HUES64 (cell line): ENCODE measurements around the gene MMP11.

Experiments
- H3K27ac ChIP-seq: 2 replicates; pipeline ENCODE4 v1.7.0; 2013; ENCODE audit warnings: low read depth, low read length, inconsistent platforms
- H3K27me3 ChIP-seq: 2 replicates; pipeline ENCODE4 v1.6.1; 2013; ENCODE audit warnings: mild to moderate bottlenecking, low read length; ENCODE audit not compliant: insufficient read depth
- H3K36me3 ChIP-seq: 2 replicates; pipeline ENCODE4 v1.6.1; 2013; ENCODE audit warnings: mild to moderate bottlenecking, low read length; ENCODE audit not compliant: insufficient read depth
- H3K4me1 ChIP-seq: 2 replicates; pipeline ENCODE4 v1.6.1; 2013; ENCODE audit warnings: mild to moderate bottlenecking, low read length, moderate library complexity; ENCODE audit not compliant: insufficient read depth
- H3K4me3 ChIP-seq: 2 replicates; pipeline ENCODE4 v1.5.1; 2013; ENCODE audit warnings: mild to moderate bottlenecking, low read length, moderate library complexity
- H3K9ac ChIP-seq: 2 replicates; pipeline ENCODE4 v1.6.1; 2013; ENCODE audit warnings: mild to moderate bottlenecking, low read depth, low read length
- H3K9me3 ChIP-seq: 2 replicates; pipeline ENCODE4 v1.6.1; 2013; ENCODE audit warnings: low read depth, low read length; ENCODE audit not compliant: insufficient read depth
- WGBS: fragments of 150-250, 120-280 bp; methylation state at CpG from one replicate; pipeline ENCODE4 v1.1.7; 2013; ENCODE audit warnings: missing lambda C conversion rate; 5-methylcytosine and 5-hydroxymethylcytosine counted together

MMP11 gene

GRCh38 chr22:23750714-23751440 is 21.8 kb upstream of the MMP11 start, which contains the start of gene ZNF70:
Gene ZNF70 (minus strand): TSS chr22:23751112. CDS start chr22:23745140, 5,972 bp downstream.
- H3K4me3 ChIP-seq = peak within 1 kb of the TSS; percentile 91
- H3K9ac ChIP-seq = peak within 1 kb of the TSS; percentile 88
- peak within 1 kb of the TSS; percentile 90 for H3K27ac ChIP-seq
- H3K27me3 ChIP-seq = no peaks in the 10 kb centered on the region
- H3K4me1 ChIP-seq = peaks cover 6% of the 10 kb centered on the region; the same call in 1 of the 2 replicates
- WGBS = under 1% methylated on average over 78 of the region's 78 CpGs
- no peaks in the 10 kb centered on the region for H3K9me3 ChIP-seq
- no peaks in the 10 kb centered on the region for H3K36me3 ChIP-seq

- no peaks in the 10 kb centered on the region for H3K27me3 ChIP-seq
- H3K9me3 ChIP-seq = no peaks in the 10 kb centered on the region
- 23% methylated on average over 22 of the region's 22 CpGs for WGBS
- peak overlapping the region; percentile 91 for H3K4me3 ChIP-seq
- peaks cover 6% of the 10 kb centered on the region; the same call in 1 of the 2 replicates for H3K4me1 ChIP-seq
- H3K9ac ChIP-seq = peak overlapping the region; percentile 88
- no peaks in the 10 kb centered on the region for H3K36me3 ChIP-seq
- H3K27ac ChIP-seq = peak overlapping the region; percentile 90
Observed at GRCh38 chr22:23751441-23751996, 21.1 kb upstream of the MMP11 start.

- no peak overlapping the region for H3K27ac ChIP-seq
- no peaks in the 10 kb centered on the region for H3K9me3 ChIP-seq
- peaks cover 6% of the 10 kb centered on the region; the same call in 1 of the 2 replicates for H3K4me1 ChIP-seq
- WGBS = 94% methylated on average over 9 of the region's 9 CpGs
- H3K36me3 ChIP-seq = no peaks in the 10 kb centered on the region
- no peaks in the 10 kb centered on the region for H3K27me3 ChIP-seq
- no peak overlapping the region for H3K9ac ChIP-seq
- peak overlapping the region; percentile 91; the same call in 1 of the 2 replicates for H3K4me3 ChIP-seq
Observed at GRCh38 chr22:23752090-23752691, 20.5 kb upstream of the MMP11 start.

- 95% methylated on average over 16 of the region's 16 CpGs for WGBS
- Histone ChIP-seq H3K27ac (no peak overlapping the region), H3K9ac (no peak overlapping the region), H3K4me1 (peaks cover 6% of the 10 kb centered on the region; the same call in 1 of the 2 replicates), H3K4me3 (no peak overlapping the region), H3K9me3 (no peaks in the 10 kb centered on the region), H3K36me3 (no peaks in the 10 kb centered on the region), H3K27me3 (no peaks in the 10 kb centered on the region)
Observed at GRCh38 chr22:23752750-23753149, 19.9 kb upstream of the MMP11 start.

GRCh38 chr22:23753385-23753784 is 19.3 kb upstream of the MMP11 start:
- Histone ChIP-seq H3K9ac (no peak overlapping the region), H3K36me3 (no peaks in the 10 kb centered on the region), H3K27me3 (no peaks in the 10 kb centered on the region), H3K4me1 (peaks cover 6% of the 10 kb centered on the region; the same call in 1 of the 2 replicates), H3K4me3 (no peak overlapping the region), H3K27ac (no peak overlapping the region), H3K9me3 (no peaks in the 10 kb centered on the region)
- 80% methylated on average over 2 of the region's 2 CpGs for WGBS

- no peak within 1 kb of the TSS for H3K27ac ChIP-seq
- H3K4me3 ChIP-seq = no peak within 1 kb of the TSS
- H3K36me3 ChIP-seq = no peaks in the 10 kb centered on the region
- no peak within 1 kb of the TSS for H3K9ac ChIP-seq
- H3K4me1 ChIP-seq = peaks cover 6% of the 10 kb centered on the region; the same call in 1 of the 2 replicates
- WGBS = 91% methylated on average over 14 of the region's 14 CpGs
- no peaks in the 10 kb centered on the region for H3K27me3 ChIP-seq
- H3K9me3 ChIP-seq = no peaks in the 10 kb centered on the region
Observed at GRCh38 chr22:23754220-23754919, 18.3 kb upstream of the MMP11 start, which contains the start of gene VPREB3. Gene VPREB3 (minus strand): TSS chr22:23754425. CDS start chr22:23754363, 62 bp downstream.

- no peaks in the 10 kb centered on the region for H3K36me3 ChIP-seq
- no peaks in the 10 kb centered on the region for H3K27me3 ChIP-seq
- no peaks in the 10 kb centered on the region for H3K9me3 ChIP-seq
- H3K27ac ChIP-seq = no peak overlapping the region
- H3K4me1 ChIP-seq = peaks cover 6% of the 10 kb centered on the region; the same call in 1 of the 2 replicates
- no peak overlapping the region for H3K9ac ChIP-seq
- H3K4me3 ChIP-seq = no peak overlapping the region
- WGBS = 93% methylated on average over 6 of the region's 6 CpGs
Observed at GRCh38 chr22:23754980-23755636, 17.5 kb upstream of the MMP11 start.

GRCh38 chr22:23755711-23756110 is 16.9 kb upstream of the MMP11 start:
- Histone ChIP-seq H3K9ac (no peak overlapping the region), H3K27me3 (no peaks in the 10 kb centered on the region), H3K36me3 (no peaks in the 10 kb centered on the region), H3K4me3 (no peak overlapping the region), H3K4me1 (0 out of 2 replicates have a peak, but pooled peaks cover 6% of the 10 kb centered on the region), H3K27ac (no peak overlapping the region), H3K9me3 (no peaks in the 10 kb centered on the region)
- 96% methylated on average over 8 of the region's 8 CpGs for WGBS

- Histone ChIP-seq H3K9me3 (no peaks in the 10 kb centered on the region), H3K4me3 (no peak overlapping the region), H3K27ac (no peak overlapping the region), H3K27me3 (no peaks in the 10 kb centered on the region), H3K4me1 (0 out of 2 replicates have a peak, but pooled peaks cover 1% of the 10 kb centered on the region), H3K36me3 (no peaks in the 10 kb centered on the region), H3K9ac (no peak overlapping the region)
- 56% methylated on average over 4 of the region's 4 CpGs for WGBS
Observed at GRCh38 chr22:23756891-23757290, 15.8 kb upstream of the MMP11 start.

- WGBS = 92% methylated on average over 4 of the region's 4 CpGs
- no peaks in the 10 kb centered on the region for H3K9me3 ChIP-seq
Observed at GRCh38 chr22:23759566-23759965, 13.1 kb upstream of the MMP11 start.

More at GRCh38 chr22:23759566-23759965, 13.1 kb upstream of the MMP11 start:
- Histone ChIP-seq H3K4me3 (no peak overlapping the region), H3K36me3 (no peaks in the 10 kb centered on the region), H3K27ac (no peak overlapping the region), H3K4me1 (peaks cover 15% of the 10 kb centered on the region), H3K9ac (no peak overlapping the region), H3K27me3 (no peaks in the 10 kb centered on the region)
